HG02571 (cell line): ENCODE data around the gene P3H4.

Experiments used
- ATAC-seq: cut with Tn5 transposase; IDR thresholded peaks from one replicate; pipeline ENCODE4 v1.9.1; 2021; ENCODE audit warnings: mild to moderate bottlenecking, moderate library complexity; ENCODE audit not compliant: unreplicated experiment

The P3H4 gene

GRCh38 chr17:41773190-41773588, 38.6 kb downstream of the P3H4 start:
- no peak for ATAC-seq

GRCh38 chr17:41772586-41773189, 39.1 kb downstream of the P3H4 start:
- no peak for ATAC-seq

- no peak for ATAC-seq
Measured at GRCh38 chr17:41772218-41772585, 39.5 kb downstream of the P3H4 start.

- no peak for ATAC-seq
Measured at GRCh38 chr17:41771389-41772206, 40.2 kb downstream of the P3H4 start.

GRCh38 chr17:41769985-41770384, 41.8 kb downstream of the P3H4 start:
- no peak for ATAC-seq

- no peak for ATAC-seq
Measured at GRCh38 chr17:41769346-41769862, 42.3 kb downstream of the P3H4 start.

GRCh38 chr17:41768682-41769288, 43.0 kb downstream of the P3H4 start:
- no peak for ATAC-seq

GRCh38 chr17:41767324-41768042, 44.3 kb downstream of the P3H4 start:
- no peak for ATAC-seq

- ATAC-seq = no peak
Measured at GRCh38 chr17:41766135-41766534, 45.6 kb downstream of the P3H4 start.

GRCh38 chr17:41763327-41763726, 48.4 kb downstream of the P3H4 start:
- ATAC-seq = no peak

- no peak for ATAC-seq
Measured at GRCh38 chr17:41762841-41763240, 48.9 kb downstream of the P3H4 start.

GRCh38 chr17:41762391-41762790, 49.4 kb downstream of the P3H4 start:
- ATAC-seq = no peak

- no peak for ATAC-seq
Measured at GRCh38 chr17:41760878-41761277, 50.9 kb downstream of the P3H4 start.

- ATAC-seq = no peak
Measured at GRCh38 chr17:41758601-41759000, 53.1 kb downstream of the P3H4 start.

GRCh38 chr17:41754066-41754465, 57.7 kb downstream of the P3H4 start:
- no peak for ATAC-seq
